Epithelial cell of umbilical artery (primary cell): ENCODE data around the gene AOAH. TPM values are rescaled to one million over a fixed set of nuclear protein-coding genes. Genes with fewer than 3 reads are reported as not detected.

Experiments
- total RNA-seq: library from RNA; depleted of rRNA; stranded (reverse); fragments of >200 nt; gene quantifications from 2 replicates; pipeline ENCODE4 v1.2.3, GENCODE V29; 2014

Gene AOAH, protein sequence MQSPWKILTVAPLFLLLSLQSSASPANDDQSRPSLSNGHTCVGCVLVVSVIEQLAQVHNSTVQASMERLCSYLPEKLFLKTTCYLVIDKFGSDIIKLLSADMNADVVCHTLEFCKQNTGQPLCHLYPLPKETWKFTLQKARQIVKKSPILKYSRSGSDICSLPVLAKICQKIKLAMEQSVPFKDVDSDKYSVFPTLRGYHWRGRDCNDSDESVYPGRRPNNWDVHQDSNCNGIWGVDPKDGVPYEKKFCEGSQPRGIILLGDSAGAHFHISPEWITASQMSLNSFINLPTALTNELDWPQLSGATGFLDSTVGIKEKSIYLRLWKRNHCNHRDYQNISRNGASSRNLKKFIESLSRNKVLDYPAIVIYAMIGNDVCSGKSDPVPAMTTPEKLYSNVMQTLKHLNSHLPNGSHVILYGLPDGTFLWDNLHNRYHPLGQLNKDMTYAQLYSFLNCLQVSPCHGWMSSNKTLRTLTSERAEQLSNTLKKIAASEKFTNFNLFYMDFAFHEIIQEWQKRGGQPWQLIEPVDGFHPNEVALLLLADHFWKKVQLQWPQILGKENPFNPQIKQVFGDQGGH
- total RNA-seq: 1.1 TPM in 1 of 2 replicates, not detected in the other

GRCh38 chr7:36723951-36724664 lies at the start of gene AOAH:
Gene AOAH, minus strand, starts transcription at chr7:36724494. Its CDS starts 346 bp downstream, at chr7:36724148.

